K562 (cell line): Measurements from ENCODE around the gene PTPN11. TPM values are rescaled to one million over a fixed set of nuclear protein-coding genes. Genes with fewer than 3 reads are reported as not detected.
A peak's percentile ranks its signal among the peaks of the same experiment; 100 is the strongest.

Source experiments
- ATAC-seq: fragments of 200-7000 bp; cut with Tn5 transposase; 3 replicates; pipeline ENCODE4 v1.9.1; 2020; ENCODE audit warnings: moderate library complexity
- BruUV-seq: library from RNA; stranded (reverse); fragments of 400-500 nt; replicated peaks from 2 replicates; lab custom pipeline; 2021; lab: Mats Ljungman, UMichigan
- CTCF ChIA-PET: fragments of 300-600 bp; formaldehyde crosslinking; extraction: SDS; loops from one replicate; lab custom pipeline; 2021; ENCODE audit warnings: low intra/inter-chr PET ratio; lab: Yijun Ruan, JAX
- POLR2A ChIA-PET: fragments of 300-600, 350-650 bp; sonication (Branson Sonifier 250); formaldehyde crosslinking; extraction: SDS; loops from one replicate; lab custom pipeline; 2021; ENCODE audit warnings: antibody characterized with exemption, inconsistent platforms; lab: Yijun Ruan, JAX
- DNase-seq, 4 experiments: peaks; one replicate each; pipeline versions ENCODE4 v3.0.0 to v3.0.0-alpha.2; 2011 to 2018; ENCODE audit warnings: low spot score in 3 of 4, mixed read lengths in 3 of 4; ENCODE audit errors: extremely low read depth in 1 of 4
- FAIRE-seq: peaks from 2 replicates; lab custom pipeline; 2011; peaks lifted over from hg19 to GRCh38; lab: Jason Lieb, UNC
- H2AFZ ChIP-seq: 2 replicates; pipeline ENCODE4 v1.6.0; 2011; ENCODE audit warnings: low read depth, low read length, control low read depth, inconsistent platforms
- H3K27ac ChIP-seq: fragments of 200-600 bp; 3 replicates; pipeline ENCODE4 v1.8.0; 2011; ENCODE audit warnings: low read depth, mild to moderate bottlenecking, control low read depth, inconsistent platforms, low read length, moderate library complexity, mixed read lengths; ENCODE audit errors: extremely low read depth
- H3K27me3 ChIP-seq, 2 experiments: fragments of 300-600 bp in 1 of 2; 2 replicates in 1 of 2; 3 replicates in 1 of 2; pipeline versions ENCODE4 v1.6.0 to v1.8.0; 2011; ENCODE audit warnings: inconsistent platforms in 2 of 2, low read length in 2 of 2, mild to moderate bottlenecking in 1 of 2, mixed read lengths in 1 of 2, moderate library complexity in 1 of 2; ENCODE audit not compliant: control insufficient read depth in 2 of 2, insufficient read depth in 2 of 2
- H3K36me3 ChIP-seq: fragments of 300-600 bp; 3 replicates; pipeline ENCODE4 v1.8.0; 2011; ENCODE audit warnings: mild to moderate bottlenecking, low read length, inconsistent platforms; ENCODE audit not compliant: control insufficient read depth, insufficient read depth
- H3K4me1 ChIP-seq, 2 experiments: fragments of 200-600 bp in 1 of 2; replicated peaks in 1 of 2; 2 replicates in 1 of 2; 3 replicates in 1 of 2; pipeline versions ENCODE4 v1.5.1 to v1.8.0; 2011; ENCODE audit warnings: inconsistent platforms in 2 of 2, low read length in 2 of 2, mild to moderate bottlenecking in 1 of 2, mixed read lengths in 1 of 2, moderate library complexity in 1 of 2; ENCODE audit not compliant: control insufficient read depth in 2 of 2, insufficient read depth in 2 of 2
- H3K4me2 ChIP-seq: 2 replicates; pipeline ENCODE4 v1.6.1; 2011; ENCODE audit warnings: low read length, control low read depth, inconsistent platforms, mixed read lengths; ENCODE audit not compliant: insufficient read depth
- H3K4me3 ChIP-seq: fragments of 200-600 bp; sonication (generic), shearing (Covaris generic); 2 replicates; pipeline ENCODE4 v1.5.1; 2016; ENCODE audit warnings: control low read depth, inconsistent platforms
- H3K79me2 ChIP-seq: fragments of 200-600 bp; 3 replicates; pipeline ENCODE4 v1.8.0; 2011; ENCODE audit warnings: low read length, inconsistent platforms; ENCODE audit not compliant: control insufficient read depth, insufficient read depth
- H3K9ac ChIP-seq, 2 experiments: 2 replicates each; pipeline versions ENCODE4 v1.6.0 to v1.6.1; 2011; ENCODE audit warnings: low read depth in 2 of 2, low read length in 2 of 2, control low read depth in 1 of 2, inconsistent platforms in 1 of 2, mild to moderate bottlenecking in 1 of 2, mixed read lengths in 1 of 2; ENCODE audit not compliant: insufficient read depth in 1 of 2
- H3K9me1 ChIP-seq: one replicate; pipeline ENCODE4 v1.6.0; 2011; ENCODE audit warnings: inconsistent platforms, mild to moderate bottlenecking, low read length, moderate library complexity; ENCODE audit not compliant: control insufficient read depth, insufficient read depth
- H3K9me3 ChIP-seq: replicated peaks from 2 replicates; pipeline ENCODE4 v1.5.1; 2011; ENCODE audit warnings: low read depth, low read length, inconsistent platforms; ENCODE audit not compliant: control insufficient read depth, insufficient read depth
- H4K20me1 ChIP-seq: replicated peaks from 2 replicates; pipeline ENCODE4 v1.6.1; 2011; ENCODE audit warnings: low read length, inconsistent platforms, mixed read lengths; ENCODE audit not compliant: control insufficient read depth, insufficient read depth
- CTCF ChIP-seq, 3 experiments: IDR thresholded peaks in 2 of 3; conservative IDR thresholded peaks in 1 of 3; 2 replicates each; pipeline ENCODE4 v1.5.1; 2011 to 2012; ENCODE audit warnings: low read length in 3 of 3, mild to moderate bottlenecking in 3 of 3, control low read depth in 2 of 3, improper control_type of control experiment in 1 of 3, inconsistent platforms in 1 of 3, low read depth in 1 of 3, mixed read lengths in 1 of 3, moderate library complexity in 1 of 3; ENCODE audit not compliant: insufficient read depth in 2 of 3
- DIDO1 ChIP-seq: fragments of 450-650 bp; IDR thresholded peaks from 2 replicates; pipeline ENCODE4 v1.6.1; 2016; ENCODE audit warnings: low read depth, missing biosample characterization, missing genetic modification characterization
- KAT7 ChIP-seq: sonication (generic); formaldehyde crosslinking; IDR thresholded peaks from 2 replicates; pipeline ENCODE4 v1.8.0; 2022; ENCODE audit warnings: missing genetic modification reagents, mild to moderate bottlenecking, borderline replicate concordance
- KDM2B ChIP-seq: fragments of 250-450 bp; sonication (Bioruptor Pico); IDR thresholded peaks from 2 replicates; pipeline ENCODE4 v1.8.0; 2021; ENCODE audit warnings: mild to moderate bottlenecking, moderate library complexity
- MYC ChIP-seq, 2 experiments: fragments of 250-450 bp in 1 of 2; sonication (Bioruptor Pico) in 1 of 2; IDR thresholded peaks; 2 replicates each; pipeline versions ENCODE4 v1.5.1 to v1.6.1; 2012 to 2021; ENCODE audit warnings: low read depth in 2 of 2, borderline replicate concordance in 1 of 2, improper control_type of control experiment in 1 of 2, low read length in 1 of 2, mild to moderate bottlenecking in 1 of 2, moderate library complexity in 1 of 2
- RAD21 ChIP-seq, 2 experiments: fragments of 250-450 bp in 1 of 2; fragments of 450-650 bp in 1 of 2; sonication (Bioruptor Pico) in 1 of 2; formaldehyde crosslinking in 1 of 2; IDR thresholded peaks in 1 of 2; conservative IDR thresholded peaks in 1 of 2; 2 replicates each; pipeline versions ENCODE4 v1.4.0 to v1.8.0; 2020 to 2022; ENCODE audit warnings: mild to moderate bottlenecking in 2 of 2, moderate library complexity in 1 of 2
- RBM39 ChIP-seq: fragments of 200-400 bp; formaldehyde crosslinking; optimal IDR thresholded peaks from 2 replicates; pipeline ENCODE3; 2018; ENCODE audit warnings: low read depth, low read length
- TFAP4 ChIP-seq: sonication (generic); formaldehyde crosslinking; IDR thresholded peaks from 2 replicates; pipeline ENCODE4 v1.8.0; 2022; ENCODE audit warnings: missing genetic modification reagents, mild to moderate bottlenecking, moderate library complexity, borderline replicate concordance
- ZBTB9 ChIP-seq: fragments of 450-650 bp; formaldehyde crosslinking; IDR thresholded peaks from 2 replicates; pipeline ENCODE4 v1.4.0; 2020; ENCODE audit warnings: mild to moderate bottlenecking, moderate library complexity
- WGBS: fragments of 100-300 bp; shearing (Covaris generic); methylation state at CpG from one replicate; pipeline ENCODE4 v1.1.6; 2016; ENCODE audit warnings: low coverage, mixed read lengths; ENCODE audit not compliant: insufficient coverage; ENCODE audit errors: missing lambda C conversion rate; 5-methylcytosine and 5-hydroxymethylcytosine counted together
- in situ Hi-C: fragments of 300-500 bp; cut with MboI; formaldehyde crosslinking; loops from 4 replicates; pipeline ENCODE4 v1.15.0; 2018; ENCODE audit warnings: inconsistent platforms, mixed read lengths
- intact Hi-C: fragments of 100-400 bp; cut with micrococcal nuclease; formaldehyde crosslinking; loops from 2 replicates; pipeline ENCODE4 v1.14.2; 2022
- polyA plus RNA-seq, 8 experiments: library from polyadenylated mRNA; depleted of rRNA in 4 of 8; stranded (reverse) in 5 of 8; unstranded in 3 of 8; fragments of >200 nt; fragmentation: Nextera tagmentation in 2 of 8; fragmentation: Illumina TruSeq in 1 of 8; extraction: Ambion mirVana in 2 of 8; extraction: Trizol in 1 of 8; gene quantifications; 2 replicates each; pipeline versions ENCODE4 v1.2.1 to v1.2.3, GENCODE V29; 2011 to 2014; ENCODE audit warnings: inconsistent platforms in 1 of 8, missing spikeins in 1 of 8
- total RNA-seq, 7 experiments: library from RNA; depleted of rRNA in 6 of 7; stranded (reverse); fragments of >200 nt in 6 of 7; fragmentation: Illumina TruSeq in 2 of 7; extraction: Trizol in 2 of 7; gene quantifications; 2 replicates each; pipeline versions ENCODE4 v1.2.1 to v1.2.3, GENCODE V29; 2011 to 2021; ENCODE audit warnings: low replicate concordance in 1 of 7

PTPN11 gene
- total and polyA plus RNA-seq, 9 of the 15 experiments (the other 6 are each of a cell fraction or from before 2014, with no cell fraction given) = 22.5 to 126 (median 79.7) TPM

- no peaks in the 10 kb centered on the region for H3K9me1 ChIP-seq
- no peak overlapping the region for H3K4me3 ChIP-seq
- intact Hi-C loops (no loop called here), in situ Hi-C loops (no loop called here)
- DNase-seq = peak in 1 of 4 experiments; percentile 7
- TF ChIP-seq RBM39 = no peak
- no peak for TF ChIP-seq KDM2B (CRISPR knock-in tag)
- TF ChIP-seq TFAP4 (CRISPR knock-in tag) = peak; percentile 32; the same call in 1 of the 2 replicates
- peak in 1 of 2 experiments; percentile 26; a peak in 2 of 4 replicates for TF ChIP-seq RAD21 (CRISPR knock-in tag; conservative IDR thresholded peaks at IDR 0.05 in 1 of 2, IDR thresholded peaks at IDR 0.05 in 1 of 2)
- peak; percentile 40 to 44 (median 42); a peak in 4 of 6 replicates for TF ChIP-seq CTCF (IDR thresholded peaks at IDR 0.05 in 2 of 3, conservative IDR thresholded peaks at IDR 0.05 in 1 of 3; ENCODE audit: insufficient read depth in 2 of 3, low read depth in 1 of 3, low read length in 3 of 3)
- no peak for TF ChIP-seq DIDO1 (tag)
- no peak for TF ChIP-seq ZBTB9
- no peak for TF ChIP-seq MYC (IDR thresholded peaks at IDR 0.05; ENCODE audit: low read depth, low read length)
- TF ChIP-seq MYC (CRISPR knock-in tag; IDR thresholded peaks at IDR 0.05; ENCODE audit: borderline replicate concordance, low read depth) = no peak
- no peak for TF ChIP-seq KAT7 (CRISPR knock-in tag)
- WGBS = 83% methylated on average over 6 of the region's 6 CpGs
- H3K36me3 ChIP-seq = peaks cover 66% of the 10 kb centered on the region
- H3K27ac ChIP-seq = no peak overlapping the region
- peak; percentile 68 for ATAC-seq
- FAIRE-seq = no peak
- H3K4me2 ChIP-seq = no peak overlapping the region
- H3K27me3 ChIP-seq = no peaks in the 10 kb centered on the region
- H2AFZ ChIP-seq = no peak overlapping the region
- H3K9ac ChIP-seq = no peak overlapping the region
- ChIA-PET CTCF (no interaction called here), POLR2A (interaction anchor here (0.7 kb wide), 1 partner anchor 20 kb away, joined by 3 read pairs; no protein-coding TSS in a partner anchor)
- H3K4me1 ChIP-seq = no peaks in the 10 kb centered on the region
- 0 out of 2 replicates have a peak, but pooled peaks cover 2% of the 10 kb centered on the region for H4K20me1 ChIP-seq
- H3K9me3 ChIP-seq = no peaks in the 10 kb centered on the region
- BruUV-seq = TSS peak; percentile 45
- H3K79me2 ChIP-seq = no peaks in the 10 kb centered on the region
Measured at GRCh38 chr12:112506513-112507166, 87.9 kb downstream of the PTPN11 start.
